Pancreas (tissue), 10 donors: ENCODE data around the gene RNF7. TPM values are rescaled to one million over a fixed set of nuclear protein-coding genes. Genes with fewer than 3 reads are reported as not detected.

Experiments used
- ATAC-seq, 4 donors: fragments of 200-7000 bp; cut with Tn5 transposase; one replicate each; pipeline versions ENCODE4 v1.8.0 to v1.9.1; 2020; ENCODE audit warnings: mild to moderate bottlenecking in 4 of 4, moderate library complexity in 4 of 4
- DNase-seq, 6 donors: peaks; one replicate each; pipeline ENCODE4 v3.0.0-alpha.2; 2020
- FAIRE-seq: peaks from 2 replicates; lab custom pipeline; 2012; peaks lifted over from hg19 to GRCh38; lab: Jason Lieb, UNC
- H3K27ac ChIP-seq, 4 donors: fragments of 200-600 bp; sonication (generic); 1 replicate in 3 of 4; 2 replicates in 1 of 4; pipeline versions ENCODE4 v1.5.0 to v1.8.0; 2020
- H3K27me3 ChIP-seq, 4 donors: fragments of 200-600 bp; one replicate each; pipeline ENCODE4 v1.8.0; 2021
- H3K36me3 ChIP-seq, 3 donors: fragments of 200-600 bp; sonication (generic) in 1 of 3; one replicate each; pipeline versions ENCODE4 v1.5.0 to v1.8.0; 2020 to 2021
- H3K4me1 ChIP-seq, 3 donors: fragments of 200-600 bp; one replicate each; pipeline ENCODE4 v1.8.0; 2021
- H3K4me3 ChIP-seq, 4 donors: fragments of 200-600 bp; sonication (generic) in 2 of 4; one replicate each; pipeline versions ENCODE4 v1.5.0 to v1.8.0; 2020 to 2021
- H3K9me3 ChIP-seq, 4 donors: fragments of 200-600 bp; one replicate each; pipeline ENCODE4 v1.8.0; 2021
- CTCF ChIP-seq, 4 donors: fragments of 200-600 bp; sonication (generic) in 3 of 4; IDR thresholded peaks; one replicate each; pipeline versions ENCODE4 v1.5.0 to v1.8.0; 2021; ENCODE audit warnings: antibody characterized with exemption in 4 of 4
- WGBS, 2 donors: extraction: QIAGEN DNeasy Blood & Tissue Kit; methylation state at CpG; one replicate each; pipeline ENCODE4 v1.1.7; 2013; 5-methylcytosine and 5-hydroxymethylcytosine counted together
- intact Hi-C, 3 donors: fragments of 100-400 bp; cut with DNase I; formaldehyde crosslinking; loops; one replicate each; pipeline versions ENCODE4 v1.11.1 to v1.14.2; 2022
- polyA plus RNA-seq, 2 donors: library from polyadenylated mRNA; stranded (reverse); fragments of 200-250 nt; gene quantifications; one replicate each; pipeline ENCODE4 v1.2.3, GENCODE V29; 2013
- total RNA-seq, 6 donors: library from RNA; stranded (reverse); fragmentation: NEBNext Ultra II Directional in 4 of 6; extraction: Animal tissue kit (Norgen Biotek cat#: 25700) in 4 of 6; gene quantifications; one replicate each; pipeline versions ENCODE4 v1.2.1 to v1.2.4, GENCODE V29; 2021 to 2023
- donor health status: healthy with polysubstance abuse.
- donor health status: DM: no; HTN: no; CAD: no; lungs with moderate emphysema.
- donor health status: DM: no; HTN: no; CAD: no.
- donor health status: control.
- donor health status: control.
- donor health status: Bipolar disorder and iron deficiency.
- donor health status: DM: yes; HTN: yes; CAD: no.
- donor health status: DM: no; HTN: no; CAD: no.
- donor health status: DM: no; HTN: no; CAD: no.
- donor health status: DM: yes; HTN: yes; CAD: no.

Gene RNF7
- total and polyA plus RNA-seq, 8 donors: 31.7 to 103 (median 41.8) TPM

DNA sequence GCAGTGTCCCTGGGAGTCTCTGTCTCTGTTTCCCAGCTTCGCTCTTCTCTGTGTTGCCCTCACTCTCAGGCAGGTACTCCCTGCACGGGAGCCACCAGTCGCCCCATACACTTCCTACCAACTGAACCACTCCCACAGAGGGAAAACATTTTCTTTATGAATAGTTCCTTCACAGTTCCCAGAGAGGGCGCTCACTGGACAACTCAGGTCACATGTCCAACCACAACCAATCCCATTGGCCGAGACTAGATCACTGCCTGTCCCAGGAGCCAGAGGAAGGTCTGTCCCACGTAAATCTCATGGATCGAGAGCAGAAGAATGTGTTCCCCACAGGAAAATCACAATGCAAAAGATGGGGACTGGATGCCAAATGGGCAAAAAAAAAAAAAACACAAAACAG, 51.2 kb downstream of the RNF7 start:
- WGBS, 2 donors: 81 to 87% methylated on average over 7 of the region's 7 CpGs
- FAIRE-seq: no peak
- H3K27me3 ChIP-seq: no peaks in the 10 kb centered on the region
- TF ChIP-seq CTCF (IDR thresholded peaks at IDR 0.05): no peak
- no peaks in the 10 kb centered on the region for H3K9me3 ChIP-seq
- no peak overlapping the region for H3K4me3 ChIP-seq
- no peak for ATAC-seq
- H3K27ac ChIP-seq: no peak overlapping the region
- no peaks in the 10 kb centered on the region for H3K4me1 ChIP-seq
- no peaks in the 10 kb centered on the region for H3K36me3 ChIP-seq
- no peak for DNase-seq
- intact Hi-C loops: no loop called here

GRCh38 chr3:141790171-141790570, 52.1 kb downstream of the RNF7 start:
- H3K4me3 ChIP-seq: no peak overlapping the region
- H3K4me1 ChIP-seq: no peaks in the 10 kb centered on the region
- no peaks in the 10 kb centered on the region for H3K9me3 ChIP-seq
- DNase-seq (no peak), FAIRE-seq (no peak), ATAC-seq (no peak)
- no peaks in the 10 kb centered on the region for H3K27me3 ChIP-seq
- H3K36me3 ChIP-seq: no peaks in the 10 kb centered on the region
- intact Hi-C loops: no loop called here
- no peak for TF ChIP-seq CTCF (IDR thresholded peaks at IDR 0.05)
- H3K27ac ChIP-seq: no peak overlapping the region
- 84 to 89% methylated on average over 4 of the region's 4 CpGs for WGBS, 2 donors

GRCh38 chr3:141792495-141792894, 54.4 kb downstream of the RNF7 start:
- Histone ChIP-seq H3K36me3 (no peaks in the 10 kb centered on the region), H3K27ac (no peak overlapping the region), H3K4me1 (no peaks in the 10 kb centered on the region), H3K27me3 (no peaks in the 10 kb centered on the region), H3K9me3 (no peaks in the 10 kb centered on the region), H3K4me3 (no peak overlapping the region)
- 96 to 100% methylated on average over 1 of the region's 1 CpG for whole genome bisulfite sequencing, 2 donors
- FAIRE-seq: no peak
- TF ChIP-seq CTCF (IDR thresholded peaks at IDR 0.05): no peak
- DNase-seq: no peak
- intact Hi-C loops: no loop called here
- no peak for ATAC-seq

DNA sequence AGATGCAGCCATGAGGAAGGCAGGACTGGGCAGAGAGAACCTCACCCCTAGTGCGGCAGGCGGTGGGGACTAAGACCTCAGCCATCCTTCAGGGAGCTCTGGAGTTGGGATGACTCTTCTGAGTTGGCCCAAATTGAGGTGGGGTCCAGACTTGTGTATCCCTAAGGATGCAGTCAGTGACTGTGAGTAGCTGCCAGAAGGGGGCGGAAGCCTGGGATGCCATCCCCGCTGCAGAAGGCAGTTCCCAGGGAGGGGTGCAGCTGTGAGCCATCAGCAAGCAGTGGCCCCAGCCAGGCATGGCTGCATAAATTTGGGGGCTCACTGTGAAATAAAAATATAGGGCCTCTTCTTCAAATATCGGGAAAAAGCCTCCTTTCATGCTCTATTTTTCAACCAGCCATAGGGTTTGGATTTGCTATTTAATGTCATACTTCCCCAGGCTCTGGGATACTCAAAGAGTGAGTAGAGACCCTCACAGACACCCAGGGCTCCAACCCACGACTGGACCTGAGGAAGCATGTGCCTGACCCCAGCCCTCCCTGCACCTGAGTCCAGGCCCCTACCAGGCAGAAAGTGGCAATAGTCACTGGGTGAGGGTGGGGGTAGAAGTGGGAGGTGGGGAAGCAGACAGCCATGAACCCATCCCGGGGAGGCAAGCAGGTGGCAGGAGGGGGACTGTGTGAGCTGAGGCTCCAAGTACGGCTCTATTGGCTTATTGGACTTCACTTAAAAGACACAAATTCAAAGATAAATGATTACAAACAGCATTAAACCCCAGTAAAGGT, 55.6 kb downstream of the RNF7 start:
- intact Hi-C loops: no loop called here
- FAIRE-seq: no peak
- H3K4me3 ChIP-seq: no peak overlapping the region
- no peak overlapping the region for H3K27ac ChIP-seq
- H3K27me3 ChIP-seq: no peaks in the 10 kb centered on the region
- DNase-seq: no peak
- whole genome bisulfite sequencing, 2 donors: 79 to 82% methylated on average over 8 of the region's 8 CpGs
- no peaks in the 10 kb centered on the region for H3K9me3 ChIP-seq
- TF ChIP-seq CTCF (IDR thresholded peaks at IDR 0.05): no peak
- H3K4me1 ChIP-seq: peaks cover 0 to 4% (median 0%) of the 10 kb centered on the region in 3 donors
- ATAC-seq: no peak
- no peaks in the 10 kb centered on the region for H3K36me3 ChIP-seq

- TF ChIP-seq CTCF (IDR thresholded peaks at IDR 0.05): no peak
- 84 to 91% methylated on average over 4 of the region's 4 CpGs for WGBS, 2 donors
- Histone ChIP-seq H3K9me3 (no peaks in the 10 kb centered on the region), H3K4me1 (peaks cover 0 to 4% (median 0%) of the 10 kb centered on the region in 3 donors), H3K4me3 (no peak overlapping the region), H3K27me3 (no peaks in the 10 kb centered on the region), H3K27ac (no peak overlapping the region), H3K36me3 (no peaks in the 10 kb centered on the region)
- intact Hi-C loops: no loop called here
- no peak for FAIRE-seq
- no peak for DNase-seq
- no peak for ATAC-seq
Observed at GRCh38 chr3:141795276-141795675, 57.2 kb downstream of the RNF7 start.
